BE2C (cell line): ENCODE measurements around the gene UBE2E3.

Experiments used
- DNase-seq: peaks from one replicate; pipeline ENCODE4 v3.0.0-alpha.2; 2020
- H3K27me3 ChIP-seq: fragments of 250-450 bp; sonication (Bioruptor Pico); 2 replicates; pipeline ENCODE4 v1.5.1; 2020; ENCODE audit warnings: mild to moderate bottlenecking
- H3K36me3 ChIP-seq: fragments of 250-450 bp; sonication (Bioruptor Pico); 2 replicates; pipeline ENCODE4 v1.5.1; 2020; ENCODE audit warnings: mild to moderate bottlenecking
- H3K4me1 ChIP-seq: fragments of 250-450 bp; sonication (Bioruptor Pico); 2 replicates; pipeline ENCODE4 v1.5.1; 2020
- H3K4me3 ChIP-seq: 2 replicates; pipeline ENCODE4 v1.5.1; 2011; ENCODE audit warnings: low read depth, low read length
- H3K9me3 ChIP-seq: fragments of 250-450 bp; sonication (Bioruptor Pico); 2 replicates; pipeline ENCODE4 v1.5.1; 2020
- TF ChIP-seq, protein P1 (sequence below): IDR thresholded peaks from 2 replicates; pipeline ENCODE4 v1.5.1; 2012; ENCODE audit warnings: mild to moderate bottlenecking, low read depth, low read length

The UBE2E3 gene

DNA sequence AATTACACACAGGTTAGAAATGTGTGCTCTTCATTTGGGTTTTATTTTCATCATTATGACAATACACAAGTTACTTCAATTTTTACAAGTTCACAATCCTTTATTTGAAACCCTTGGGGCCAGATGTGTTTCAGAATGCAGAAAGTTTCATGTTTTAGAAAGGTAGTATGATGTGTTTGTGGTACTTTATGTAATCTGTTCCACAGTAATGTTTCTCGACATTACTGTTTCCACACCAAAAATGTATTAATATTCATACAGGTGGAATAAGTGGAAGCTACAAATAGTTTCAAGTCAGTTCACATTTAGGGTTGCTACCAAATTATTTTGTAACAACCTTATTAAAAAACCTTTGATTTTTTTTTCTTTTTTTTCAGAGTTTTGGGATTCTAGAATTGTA lies 10.4 kb downstream of the UBE2E3 start:
- DNase-seq = no peak
- no peak overlapping the region for H3K4me3 ChIP-seq
- no peaks in the 10 kb centered on the region for H3K4me1 ChIP-seq
- no peaks in the 10 kb centered on the region for H3K27me3 ChIP-seq
- no peaks in the 10 kb centered on the region for H3K9me3 ChIP-seq
- TF ChIP-seq, protein P1, sequence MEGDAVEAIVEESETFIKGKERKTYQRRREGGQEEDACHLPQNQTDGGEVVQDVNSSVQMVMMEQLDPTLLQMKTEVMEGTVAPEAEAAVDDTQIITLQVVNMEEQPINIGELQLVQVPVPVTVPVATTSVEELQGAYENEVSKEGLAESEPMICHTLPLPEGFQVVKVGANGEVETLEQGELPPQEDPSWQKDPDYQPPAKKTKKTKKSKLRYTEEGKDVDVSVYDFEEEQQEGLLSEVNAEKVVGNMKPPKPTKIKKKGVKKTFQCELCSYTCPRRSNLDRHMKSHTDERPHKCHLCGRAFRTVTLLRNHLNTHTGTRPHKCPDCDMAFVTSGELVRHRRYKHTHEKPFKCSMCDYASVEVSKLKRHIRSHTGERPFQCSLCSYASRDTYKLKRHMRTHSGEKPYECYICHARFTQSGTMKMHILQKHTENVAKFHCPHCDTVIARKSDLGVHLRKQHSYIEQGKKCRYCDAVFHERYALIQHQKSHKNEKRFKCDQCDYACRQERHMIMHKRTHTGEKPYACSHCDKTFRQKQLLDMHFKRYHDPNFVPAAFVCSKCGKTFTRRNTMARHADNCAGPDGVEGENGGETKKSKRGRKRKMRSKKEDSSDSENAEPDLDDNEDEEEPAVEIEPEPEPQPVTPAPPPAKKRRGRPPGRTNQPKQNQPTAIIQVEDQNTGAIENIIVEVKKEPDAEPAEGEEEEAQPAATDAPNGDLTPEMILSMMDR = no peak
- H3K36me3 ChIP-seq = no peaks in the 10 kb centered on the region

- TF ChIP-seq, protein P1 = peak; percentile 4; the same call in 1 of the 2 replicates
- no peak for DNase-seq
- Histone ChIP-seq H3K4me1 (no peaks in the 10 kb centered on the region), H3K27me3 (no peaks in the 10 kb centered on the region), H3K9me3 (no peaks in the 10 kb centered on the region), H3K36me3 (no peaks in the 10 kb centered on the region), H3K4me3 (no peak overlapping the region)
Measured at GRCh38 chr2:180991361-180991760, 11.0 kb downstream of the UBE2E3 start.

- H3K36me3 ChIP-seq = no peaks in the 10 kb centered on the region
Measured at GRCh38 chr2:180991820-180992219, 11.4 kb downstream of the UBE2E3 start.

GRCh38 chr2:180992994-180993393 lies 12.6 kb downstream of the UBE2E3 start:
- H3K4me3 ChIP-seq = no peak overlapping the region

More at GRCh38 chr2:180991820-180992219, 11.4 kb downstream of the UBE2E3 start:
- DNase-seq = no peak
- H3K9me3 ChIP-seq = no peaks in the 10 kb centered on the region
- TF ChIP-seq, protein P1 = no peak
- H3K4me3 ChIP-seq = no peak overlapping the region
- H3K27me3 ChIP-seq = no peaks in the 10 kb centered on the region
- H3K4me1 ChIP-seq = no peaks in the 10 kb centered on the region

GRCh38 chr2:180999274-180999964 lies 19.0 kb downstream of the UBE2E3 start:
- Histone ChIP-seq H3K27me3 (no peaks in the 10 kb centered on the region), H3K4me1 (no peaks in the 10 kb centered on the region), H3K4me3 (no peak overlapping the region), H3K9me3 (no peaks in the 10 kb centered on the region), H3K36me3 (no peaks in the 10 kb centered on the region)
- no peak for DNase-seq
- TF ChIP-seq, protein P1 = no peak

More at GRCh38 chr2:180992994-180993393, 12.6 kb downstream of the UBE2E3 start:
- Histone ChIP-seq H3K27me3 (no peaks in the 10 kb centered on the region), H3K36me3 (no peaks in the 10 kb centered on the region), H3K4me1 (no peaks in the 10 kb centered on the region), H3K9me3 (no peaks in the 10 kb centered on the region)
- TF ChIP-seq, protein P1 = no peak
- no peak for DNase-seq

DNA sequence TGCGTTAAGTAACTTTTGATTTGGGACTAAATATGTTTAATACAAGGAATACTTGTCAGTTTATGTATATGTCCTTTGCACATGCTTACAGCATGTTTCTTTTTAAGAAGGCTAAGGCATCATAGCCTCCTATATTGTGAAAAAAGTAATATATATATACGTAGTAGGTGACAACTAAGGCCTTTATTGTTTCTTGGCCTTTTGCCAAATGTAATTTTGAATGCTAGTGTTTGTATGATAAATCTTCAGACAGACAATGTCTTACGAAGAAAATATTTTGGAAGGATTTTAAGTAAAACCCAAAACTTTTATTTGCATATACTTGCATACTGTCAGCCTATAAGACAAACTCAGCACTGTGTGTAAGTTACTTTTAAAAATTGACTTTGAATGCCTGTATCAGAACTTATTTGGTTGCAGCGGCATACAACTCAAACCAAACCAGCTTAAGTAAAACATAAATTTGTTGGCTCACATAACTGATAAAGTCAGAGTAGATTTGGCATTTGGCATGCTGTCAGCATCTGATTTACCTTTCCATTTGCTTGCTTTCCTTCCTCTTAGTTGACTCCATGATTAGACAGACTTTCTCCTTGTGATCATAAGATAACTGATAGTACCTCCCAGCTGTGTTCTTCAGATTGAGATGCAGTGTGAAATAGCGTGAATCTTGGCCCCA lies 24.4 kb downstream of the UBE2E3 start:
- Histone ChIP-seq H3K36me3 (no peaks in the 10 kb centered on the region), H3K9me3 (no peaks in the 10 kb centered on the region), H3K4me3 (no peak overlapping the region), H3K27me3 (no peaks in the 10 kb centered on the region), H3K4me1 (no peaks in the 10 kb centered on the region)
- DNase-seq = no peak
- TF ChIP-seq, protein P1 = no peak
